ENCODE data around the gene ASB1. TPM values are rescaled to one million over a fixed set of nuclear protein-coding genes. Genes with fewer than 3 reads are reported as not detected.

Gene ASB1
- total RNA-seq, 4 donors from 2014 or later, result 7.3 to 19.4 (median 17.2) TPM

- TF ChIP-seq CTCF (IDR thresholded peaks at IDR 0.05; ENCODE audit: low read depth), result no peak
These were observed 48.3 kb downstream of the ASB1 start for GRCh38 chr2:238475034-238475433.

GRCh38 chr2:238475566-238475965 lies 48.8 kb downstream of the ASB1 start:
- no peak for TF ChIP-seq CTCF (IDR thresholded peaks at IDR 0.05; ENCODE audit: low read depth)

GRCh38 chr2:238476258-238476657 lies 49.5 kb downstream of the ASB1 start:
- TF ChIP-seq CTCF (IDR thresholded peaks at IDR 0.05; ENCODE audit: low read depth), result no peak

GRCh38 chr2:238478216-238478615 lies 51.5 kb downstream of the ASB1 start:
- TF ChIP-seq CTCF (IDR thresholded peaks at IDR 0.05; ENCODE audit: low read depth), result no peak

GRCh38 chr2:238479847-238480246 lies 53.1 kb downstream of the ASB1 start:
- no peak for TF ChIP-seq CTCF (IDR thresholded peaks at IDR 0.05; ENCODE audit: low read depth)

GRCh38 chr2:238483021-238483420 lies 56.3 kb downstream of the ASB1 start:
- no peak for TF ChIP-seq CTCF (IDR thresholded peaks at IDR 0.05; ENCODE audit: low read depth)

- TF ChIP-seq CTCF (IDR thresholded peaks at IDR 0.05; ENCODE audit: low read depth), result no peak
These were observed 56.9 kb downstream of the ASB1 start for GRCh38 chr2:238483656-238484055.
